Stimulated activated CD8-positive, alpha-beta memory T cell treated with anti-CD3 and anti-CD28 coated beads, Interleukin-12 subunit alpha, Interleukin-12 subunit beta, amount 100 ng/mL, for 24 hours (primary cell): Measurements from ENCODE around the gene APLP2.
"Not testable (repeated sequence)": the region's sequence is repeated elsewhere in the genome, so short reads cannot be mapped to it uniquely, and the experiment has no call there.

ENCODE experiments used
- DNase-seq: peaks from one replicate; pipeline ENCODE4 v3.0.0-alpha.2; 2020; ENCODE audit errors: extremely low read depth

APLP2 gene

DNA sequence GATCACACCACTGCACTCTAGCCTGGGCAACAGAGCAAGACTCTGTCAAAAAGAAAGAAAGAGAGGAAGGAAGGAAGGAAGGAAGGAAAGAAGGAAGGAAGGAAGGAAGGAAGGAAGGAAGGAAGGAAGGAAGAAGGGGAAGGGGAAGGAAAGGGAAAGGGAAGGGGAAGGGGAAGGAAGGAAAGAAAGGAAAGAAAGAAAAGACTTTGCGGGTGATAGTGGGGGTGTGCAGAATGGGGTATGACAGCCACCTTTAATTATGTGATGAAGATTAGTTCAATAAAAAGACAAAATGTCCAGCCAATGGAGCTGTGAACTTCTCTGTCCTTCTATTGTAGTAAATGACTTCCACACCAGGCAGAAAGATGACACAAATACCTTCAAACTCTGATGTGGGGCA is 8.7 kb upstream of the APLP2 start:
- DNase-seq: no peak

DNA sequence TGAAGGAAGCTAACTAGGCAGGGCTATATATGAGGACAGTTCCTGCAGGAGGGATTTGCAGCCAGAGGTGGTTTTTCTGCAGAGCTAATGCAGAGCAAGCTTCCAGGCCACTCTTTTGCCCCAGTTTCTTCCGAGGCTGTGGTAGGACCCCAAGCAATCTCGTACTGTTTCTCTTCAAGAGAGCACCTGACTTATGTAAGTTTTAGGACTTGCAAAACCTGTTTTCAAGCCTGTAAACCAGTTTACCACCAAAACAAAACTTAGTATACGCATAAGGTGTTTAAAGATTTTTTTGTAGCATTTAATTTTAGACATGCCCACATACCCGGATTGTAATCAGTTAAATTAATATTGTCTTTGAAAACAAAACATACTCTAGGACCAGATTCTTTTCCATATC is 7.7 kb upstream of the APLP2 start:
- DNase-seq: no peak

DNA sequence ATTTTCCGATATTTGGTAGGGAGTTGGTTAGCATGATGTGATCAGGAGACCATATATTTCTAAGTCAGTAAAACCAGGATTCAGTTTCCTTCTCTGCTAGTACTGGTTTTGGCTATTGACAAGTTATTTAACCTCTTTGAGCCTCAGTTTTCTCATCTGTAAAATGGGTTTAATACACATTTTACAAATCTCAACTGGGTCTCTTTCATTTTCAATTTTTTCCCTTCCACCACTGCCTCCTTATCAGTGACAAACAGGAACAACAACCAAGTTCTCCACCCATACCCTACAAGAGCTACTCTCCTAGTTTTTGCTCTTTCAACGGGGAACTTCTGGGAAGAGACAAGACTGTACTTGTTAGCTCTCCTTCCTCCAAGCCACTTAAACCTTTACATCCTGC is 6.2 kb upstream of the APLP2 start:
- no peak for DNase-seq

DNA sequence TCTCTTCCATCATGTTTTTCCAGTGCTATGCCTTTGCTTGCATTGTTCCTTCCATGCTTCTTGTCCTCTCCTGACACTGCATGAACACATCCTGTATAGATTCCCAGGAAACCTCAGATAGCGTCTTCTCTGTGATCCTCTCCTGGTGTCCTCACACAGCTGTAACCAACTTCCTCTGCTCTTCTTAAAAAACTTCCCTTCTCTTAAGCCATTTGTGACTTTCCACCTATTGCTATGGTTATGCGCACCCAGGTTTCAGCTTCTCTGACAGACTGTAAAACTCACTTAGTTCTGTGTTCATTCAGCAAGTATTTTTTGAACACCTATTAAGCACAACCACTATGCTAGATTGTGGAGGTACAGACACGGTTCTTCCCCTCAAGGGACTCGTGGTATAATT is 5.1 kb upstream of the APLP2 start:
- no peak for DNase-seq

DNA sequence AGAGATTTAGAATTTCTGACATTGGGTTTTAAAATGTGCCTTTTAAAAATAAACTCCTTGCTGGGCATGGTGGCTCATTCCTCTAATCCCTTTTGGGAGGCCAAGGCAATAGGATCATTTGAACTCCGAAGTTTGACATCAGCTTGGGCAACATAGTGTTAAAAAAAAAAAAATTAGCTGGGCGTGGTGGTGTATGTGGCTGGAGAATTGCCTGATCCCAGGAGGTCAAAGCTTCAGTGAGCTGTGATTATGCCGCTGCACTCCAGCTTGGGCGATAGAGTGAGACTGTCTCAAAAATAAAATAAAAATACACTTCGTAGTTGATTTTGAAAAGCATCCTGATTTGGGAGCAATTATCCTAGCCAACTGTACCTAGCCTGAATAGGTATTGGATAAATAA is 3.4 kb upstream of the APLP2 start:
- no peak for DNase-seq

DNA sequence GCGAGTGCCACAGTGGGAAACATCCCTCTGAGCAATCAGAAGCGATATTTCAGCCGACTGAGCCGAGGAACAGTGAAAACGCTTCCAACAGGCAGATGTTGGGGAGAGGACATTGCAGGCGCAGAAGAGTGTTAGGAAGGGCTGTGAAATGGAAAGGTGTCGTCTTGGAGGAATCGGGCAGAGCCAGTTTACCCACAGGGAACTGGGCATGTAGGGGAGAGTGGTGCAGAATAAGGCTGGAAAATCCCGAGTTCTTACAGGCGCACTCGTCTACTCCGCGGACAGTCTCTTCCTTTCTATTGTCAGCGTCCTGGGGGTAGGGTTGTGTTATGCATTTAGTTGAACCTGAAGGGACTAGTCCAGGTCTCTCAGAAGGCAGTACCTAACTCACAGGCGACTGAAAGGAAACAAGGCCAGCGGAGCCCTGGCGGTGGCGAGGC is 1.1 kb upstream of the APLP2 start:
- DNase-seq: no peak

DNA sequence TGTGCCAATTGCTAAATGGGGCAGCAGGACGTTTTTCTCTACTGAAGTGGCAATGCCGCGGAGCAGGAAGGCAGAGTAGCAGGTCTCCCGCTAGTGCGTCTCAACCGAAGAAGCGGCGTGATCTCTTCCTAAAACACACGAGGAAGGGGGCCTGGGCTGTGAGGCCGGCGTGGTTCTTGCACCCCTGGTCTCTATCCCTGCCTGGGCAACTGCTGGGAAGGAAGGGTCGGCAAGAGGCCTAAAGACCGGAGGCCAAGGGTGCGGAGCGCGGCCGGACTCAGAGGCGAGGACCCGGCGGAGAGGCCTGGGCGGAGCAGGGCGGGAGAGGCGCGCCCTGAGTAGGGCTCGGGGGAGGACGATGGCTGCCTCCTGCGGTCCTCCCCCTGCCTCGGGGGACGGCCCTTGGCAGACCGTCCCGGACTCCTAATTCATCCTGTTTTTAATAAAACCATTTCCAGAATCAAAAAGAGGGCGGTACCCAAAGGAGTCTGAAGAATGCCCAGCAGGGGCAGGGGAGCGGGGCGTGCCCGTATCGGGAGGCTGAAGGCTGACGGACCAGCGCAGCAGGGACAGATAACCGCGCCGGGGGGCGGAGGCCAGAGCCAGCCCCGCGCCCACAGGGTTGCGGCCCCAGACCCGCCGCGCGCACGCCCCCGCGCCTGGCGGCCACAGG is 572 bp upstream of the APLP2 start:
- DNase-seq: no peak

DNA sequence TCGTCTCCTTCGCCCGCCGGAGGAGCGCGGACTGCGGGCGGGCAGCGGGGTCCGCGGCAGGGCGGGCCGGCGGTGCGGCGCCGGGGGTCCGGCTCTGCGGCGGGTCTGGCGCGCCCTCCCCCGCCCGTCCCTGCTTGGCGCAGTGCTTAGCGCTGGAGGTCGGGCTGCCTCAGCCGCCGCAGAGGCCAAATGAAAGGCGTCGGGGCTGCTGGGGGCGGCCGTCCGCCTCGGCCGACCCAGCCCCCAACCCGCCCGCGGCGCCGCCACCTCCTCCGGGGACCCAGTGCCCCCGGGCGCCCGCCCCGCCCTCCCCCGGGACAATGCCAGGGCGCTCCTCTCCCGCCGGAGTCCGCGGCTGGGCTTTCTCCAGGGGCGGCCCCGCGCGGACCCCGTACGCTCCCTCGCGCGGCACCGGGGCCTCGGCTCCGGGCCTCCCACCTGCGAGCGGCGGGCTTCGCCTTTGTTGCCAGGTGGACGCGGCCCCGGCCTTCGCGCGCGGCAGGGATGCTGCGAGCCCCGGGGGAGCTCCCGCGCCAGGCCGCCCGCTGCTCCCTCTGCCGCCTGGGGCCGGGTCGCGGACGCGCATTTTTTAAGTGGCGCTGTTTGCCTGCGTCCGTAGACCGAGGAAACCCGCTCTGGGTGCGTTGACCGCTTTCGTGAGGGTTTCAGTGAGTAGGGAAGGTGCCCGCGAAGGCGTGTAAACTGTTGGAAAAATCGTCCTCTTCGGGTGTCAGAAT is 583 bp downstream of the APLP2 start:
- DNase-seq: no peak

DNA sequence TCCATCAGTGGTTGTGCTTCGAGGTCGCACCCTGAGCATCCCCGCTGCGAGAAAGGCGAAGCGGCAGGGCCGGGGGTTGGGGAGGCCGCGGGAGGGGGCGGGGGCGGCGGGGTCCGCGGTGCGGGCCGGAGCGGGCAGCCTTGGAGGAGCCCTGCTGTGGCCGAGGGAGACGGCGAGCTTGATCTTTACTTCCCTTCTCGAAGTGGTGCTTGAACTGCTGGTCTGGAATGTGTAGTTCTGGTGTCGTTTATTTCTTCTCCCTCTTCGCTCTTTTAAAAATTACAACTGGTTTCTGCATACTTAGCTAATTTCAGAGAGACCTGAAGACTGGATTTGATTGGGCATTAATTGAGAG is 1.1 kb downstream of the APLP2 start:
- no peak for DNase-seq

DNA sequence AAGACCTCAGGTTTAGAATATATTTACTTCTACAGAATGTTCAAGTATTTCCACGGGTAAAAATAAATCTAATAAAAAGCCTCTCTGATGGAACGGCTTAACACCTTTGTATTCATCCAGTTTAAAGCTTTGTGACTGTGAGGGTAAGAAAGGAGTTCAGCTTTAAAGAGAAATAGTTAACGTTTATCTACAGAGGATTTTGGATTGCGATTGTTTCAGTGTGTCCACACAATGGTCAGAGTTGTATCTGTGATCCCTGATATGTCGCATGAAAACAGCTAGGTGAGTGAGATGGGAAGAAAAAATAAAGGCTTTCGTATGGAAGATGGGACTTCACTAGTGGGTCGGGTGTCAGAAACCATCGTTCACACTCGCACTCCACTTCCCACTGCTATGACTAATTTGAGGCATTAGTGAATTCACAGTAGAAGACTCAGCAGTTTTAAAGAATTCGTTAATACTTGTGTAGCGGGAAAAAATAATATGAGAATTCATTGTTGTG is 1.6 kb downstream of the APLP2 start:
- DNase-seq: no peak

DNA sequence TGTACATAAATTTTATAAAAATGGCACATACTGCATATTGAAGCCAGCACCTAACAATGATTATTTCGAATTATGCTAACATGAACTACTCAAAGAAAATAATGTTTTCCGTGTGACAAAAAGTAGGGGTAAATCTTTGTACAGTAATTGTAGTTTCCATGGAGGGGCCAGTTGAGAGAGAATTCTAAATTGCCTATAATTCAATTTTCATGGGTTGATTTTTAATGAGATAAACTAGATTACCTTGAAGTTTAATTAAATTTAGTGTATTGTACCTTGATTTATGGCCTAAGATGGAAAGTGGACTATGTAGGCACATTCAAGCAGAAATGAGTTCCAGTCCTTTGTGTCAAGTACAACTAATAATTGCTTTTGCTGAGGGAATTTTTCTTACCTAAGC is 5.0 kb downstream of the APLP2 start:
- no peak for DNase-seq

DNA sequence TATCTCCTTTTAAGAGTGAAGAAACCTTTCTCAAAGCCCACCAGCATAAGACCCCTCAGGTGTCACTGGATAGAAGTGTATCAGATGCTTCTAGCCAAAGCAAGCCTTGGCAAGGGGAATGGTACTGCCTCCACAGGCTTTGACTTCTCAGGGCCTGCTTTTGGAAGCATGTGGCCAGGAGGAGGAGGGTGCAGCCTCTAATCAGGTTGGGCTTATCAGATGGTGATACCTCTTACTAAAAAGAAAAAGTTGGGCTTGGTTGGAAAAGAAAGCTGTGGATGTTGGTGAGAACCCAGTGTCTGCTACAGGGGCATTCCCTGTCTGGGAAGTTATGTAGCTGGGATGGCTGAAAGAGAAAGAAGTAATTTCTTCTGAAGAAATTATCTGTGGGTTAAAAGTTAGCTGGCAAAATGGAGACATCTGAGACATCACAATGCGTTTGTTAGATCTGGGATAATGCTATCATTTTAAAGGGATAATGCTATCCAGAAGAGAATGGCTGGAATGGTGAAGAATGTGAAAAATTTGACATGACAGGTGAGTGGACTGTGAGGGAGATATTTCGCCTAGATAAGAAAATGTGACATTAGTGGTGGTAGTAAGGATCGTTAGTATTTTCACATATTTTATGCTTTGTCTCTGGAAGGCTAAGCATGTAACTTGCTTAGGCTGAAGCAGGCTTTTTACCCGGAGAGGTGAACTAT is 7.2 kb downstream of the APLP2 start:
- no peak for DNase-seq

DNA sequence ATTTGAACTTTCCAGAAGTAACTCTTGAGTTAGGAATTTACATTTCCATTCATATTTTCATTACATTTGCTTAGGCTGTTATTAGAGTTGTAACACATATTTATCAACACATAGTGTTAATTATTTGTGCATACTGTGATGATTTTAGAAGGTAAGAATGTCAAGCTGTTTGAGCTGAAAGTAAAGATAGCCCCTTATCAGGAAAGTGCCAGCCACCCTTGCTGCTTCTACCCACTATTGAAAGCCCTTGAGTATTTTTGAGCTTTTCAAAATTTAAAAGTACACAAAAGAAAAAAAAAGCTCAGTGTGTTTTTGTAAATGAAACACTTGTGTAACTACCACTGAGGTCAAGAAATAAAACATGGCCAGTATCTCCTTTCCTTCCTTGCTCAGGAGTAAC is 8.0 kb downstream of the APLP2 start:
- DNase-seq: no peak

DNA sequence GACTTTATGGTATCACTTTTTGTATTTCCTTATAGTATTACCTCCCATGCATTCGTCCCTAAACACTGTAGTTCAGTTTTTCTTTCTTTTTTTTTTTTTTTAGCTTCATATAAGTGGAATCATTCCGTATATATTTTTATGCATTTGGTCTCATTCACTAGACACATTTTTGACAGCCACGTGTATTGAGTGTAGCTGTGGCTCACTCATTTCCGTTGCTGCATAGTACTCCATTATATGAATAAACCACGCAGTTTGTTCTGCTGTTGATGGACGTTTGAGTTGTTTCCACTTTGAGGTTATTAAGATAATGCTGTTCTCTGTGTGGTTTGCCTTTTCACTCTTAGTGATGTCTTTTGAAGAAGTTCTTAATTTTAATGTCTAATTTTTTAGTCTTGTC is 8.4 kb downstream of the APLP2 start:
- no peak for DNase-seq

DNA sequence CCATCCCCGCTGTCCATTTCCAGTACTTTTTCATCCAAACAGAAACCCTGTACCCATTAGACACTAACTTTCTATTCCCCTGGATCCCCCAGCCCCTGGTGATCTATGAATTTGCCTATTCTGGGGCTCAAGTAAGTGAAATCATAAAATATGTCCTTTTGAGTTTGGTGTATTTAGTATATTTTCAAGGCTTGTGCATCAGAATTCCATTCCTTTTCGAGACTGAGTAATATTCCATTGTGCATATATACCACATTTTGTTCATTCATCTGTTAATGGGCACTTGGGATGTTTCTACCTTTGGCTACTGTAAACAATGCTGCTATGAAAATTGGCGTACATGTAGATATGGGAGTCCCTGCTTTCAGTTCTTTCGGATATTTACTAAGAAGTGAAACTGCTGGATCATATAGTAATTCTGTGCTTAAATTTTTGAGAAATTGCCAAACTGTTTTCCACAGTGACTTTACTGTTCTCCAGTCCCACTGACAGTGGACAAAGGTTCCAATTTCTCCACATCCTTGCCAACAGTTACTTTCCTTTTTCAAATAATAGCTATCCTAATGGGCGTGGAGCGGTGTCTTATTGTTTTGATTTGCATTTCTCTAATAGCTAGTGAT is 16.1 kb downstream of the APLP2 start:
- no peak for DNase-seq

DNA sequence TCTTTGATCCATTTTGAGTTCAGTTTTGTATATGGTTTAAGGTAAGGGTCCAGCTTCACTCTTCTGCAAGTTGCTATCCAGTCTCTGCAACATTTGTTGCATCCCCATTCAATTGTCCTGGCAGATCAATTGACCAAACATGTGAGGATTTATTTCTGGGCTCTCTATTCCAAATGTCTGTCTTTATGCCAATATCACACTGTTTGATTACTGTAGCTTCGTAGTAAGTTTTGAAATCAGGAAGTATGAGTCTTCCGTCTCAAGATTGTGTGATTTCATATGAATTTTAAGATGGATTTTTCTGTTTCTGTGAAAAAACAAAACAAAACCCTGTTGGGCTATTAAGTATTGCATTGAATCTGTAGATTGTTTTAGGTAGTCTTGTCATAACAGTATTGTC is 17.0 kb downstream of the APLP2 start:
- no peak for DNase-seq

DNA sequence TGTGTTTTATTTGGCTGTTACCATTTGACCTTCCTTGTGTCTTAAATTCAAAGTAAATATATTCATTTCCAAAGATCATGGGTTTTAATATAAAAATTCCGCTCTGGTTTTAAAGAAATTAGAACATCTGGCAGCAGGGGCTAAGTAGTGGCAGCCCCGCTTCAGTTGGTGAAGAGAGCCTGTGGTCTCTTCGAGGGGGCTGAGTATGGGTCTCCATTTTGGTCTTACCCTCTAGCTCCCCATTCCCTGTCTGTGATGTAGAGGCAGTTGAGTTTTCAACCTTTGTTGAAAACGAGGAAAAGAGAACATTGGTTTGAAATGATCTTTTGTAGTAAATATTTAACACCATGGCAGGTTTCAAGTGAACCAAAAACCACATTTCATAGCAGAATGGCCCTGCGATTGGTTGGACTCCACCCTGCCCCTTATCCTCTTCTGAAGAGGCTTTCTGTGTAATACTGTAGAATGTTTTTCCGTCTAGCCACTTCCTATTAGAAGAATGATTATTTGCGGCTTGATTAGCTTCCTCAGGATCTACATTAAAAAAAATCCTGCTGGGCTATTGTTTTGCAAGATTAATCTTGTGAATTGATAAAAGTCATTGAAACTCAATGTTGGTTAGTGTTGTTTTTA is 17.7 kb downstream of the APLP2 start:
- DNase-seq: no peak

DNA sequence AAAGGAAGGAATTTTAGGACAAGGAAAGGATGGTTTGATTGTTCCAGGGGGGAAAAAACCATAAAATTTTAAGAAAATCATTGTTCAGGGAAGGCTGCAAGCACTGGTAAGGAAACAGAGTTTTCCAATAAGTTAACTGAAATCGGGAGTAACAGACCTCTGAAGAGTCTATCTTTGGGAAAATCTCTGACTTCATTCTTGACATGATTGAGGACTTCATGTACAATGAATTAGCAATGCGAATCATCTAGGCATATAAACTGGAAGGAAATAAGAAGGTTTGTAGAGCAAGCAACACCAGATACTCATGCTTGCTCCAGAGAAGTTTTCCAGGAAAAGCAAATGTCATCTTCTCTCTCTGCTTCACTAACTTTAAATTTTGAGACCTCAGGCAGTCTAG is 18.5 kb downstream of the APLP2 start:
- DNase-seq: no peak

DNA sequence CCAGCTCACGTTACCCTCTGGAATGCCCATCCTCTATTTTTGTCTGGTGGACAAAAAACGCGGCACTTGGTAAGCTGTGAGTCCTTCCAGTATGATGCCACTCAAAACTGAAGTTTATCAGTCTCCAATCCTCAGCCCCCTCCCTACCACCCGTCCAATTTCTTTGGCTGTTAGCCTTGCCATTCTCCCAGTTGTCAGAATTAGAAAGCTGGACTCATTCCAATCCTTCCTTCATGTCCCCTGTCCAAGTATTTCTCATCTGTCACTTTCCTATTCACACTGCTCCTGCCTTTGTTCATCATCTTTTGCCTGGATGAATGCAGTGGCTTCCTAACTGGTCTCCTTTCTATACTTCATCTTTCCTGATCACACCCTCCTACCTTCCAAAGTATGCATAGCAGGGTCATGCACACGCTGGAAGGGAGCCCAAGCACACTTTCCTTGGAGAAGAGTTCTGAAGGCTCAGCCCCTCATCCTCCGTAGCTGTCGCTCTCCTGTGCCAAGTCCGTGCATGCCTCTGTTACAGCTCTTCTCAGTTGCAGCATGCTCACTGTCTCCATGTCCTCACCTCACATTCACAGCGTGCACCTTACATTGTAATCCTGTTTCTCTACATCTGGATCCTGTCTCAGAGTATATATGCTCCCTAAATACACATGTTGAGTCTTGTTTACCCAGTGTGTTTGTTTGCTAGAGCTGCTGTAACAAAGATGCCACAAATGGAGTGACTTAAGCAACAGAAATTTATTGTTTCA is 19.4 kb downstream of the APLP2 start:
- no peak for DNase-seq

DNA sequence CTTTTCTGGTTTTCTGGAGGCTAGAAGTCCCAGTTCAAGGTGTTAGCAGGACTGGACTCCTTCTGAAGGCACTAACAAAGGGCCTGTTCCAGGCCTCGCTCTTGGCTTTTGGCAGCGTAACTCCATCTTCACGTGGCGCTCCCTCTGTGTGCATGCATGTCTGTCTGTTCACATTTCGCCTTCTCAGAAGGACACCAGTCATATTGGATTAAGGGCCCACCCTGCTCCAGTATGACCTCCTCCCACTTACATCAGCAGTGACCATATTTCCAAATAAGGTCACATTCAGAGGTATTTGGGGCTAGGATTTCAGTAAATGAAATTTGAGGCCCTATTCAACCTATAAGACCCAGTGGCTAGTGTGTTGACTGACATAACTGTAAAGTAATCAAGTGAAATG is 20.0 kb downstream of the APLP2 start:
- no peak for DNase-seq

DNA sequence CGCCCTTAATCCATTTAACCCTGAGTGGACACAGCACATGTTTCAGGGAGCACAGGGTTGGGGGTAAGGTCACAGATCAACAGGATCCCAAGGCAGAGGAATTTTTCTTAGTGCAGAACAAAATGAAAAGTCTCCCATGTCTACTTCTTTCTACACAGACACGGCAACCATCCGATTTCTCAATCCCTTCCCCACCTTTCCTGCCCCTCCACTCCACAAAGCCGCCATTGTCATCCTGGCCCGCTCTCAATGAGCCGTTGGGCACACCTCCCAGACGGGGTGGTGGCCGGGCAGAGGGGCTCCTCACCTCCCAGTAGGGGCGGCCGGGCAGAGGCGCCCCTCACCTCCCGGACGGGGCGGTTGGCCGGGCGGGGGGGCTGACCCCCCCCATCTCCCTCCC is 20.8 kb downstream of the APLP2 start:
- DNase-seq: not testable (repeated sequence)
